GM10266 (cell line): ENCODE results near the gene FAM107B.

Experiments
- DNase-seq: peaks from one replicate; pipeline ENCODE4 v3.0.0; 2012; ENCODE audit errors: extremely low spot score
- CTCF ChIP-seq: IDR thresholded peaks from 2 replicates; pipeline ENCODE4 v1.5.1; 2012; ENCODE audit warnings: mild to moderate bottlenecking, low read depth; ENCODE audit not compliant: control insufficient read depth, insufficient read depth; ENCODE audit errors: missing control alignments

Gene FAM107B

GRCh38 chr10:14560791-14561765, 213.6 kb downstream of the FAM107B start:
- no peak for TF ChIP-seq CTCF

GRCh38 chr10:14560274-14560673, 214.4 kb downstream of the FAM107B start:
- TF ChIP-seq CTCF: peak; percentile 21
- no peak for DNase-seq

More at GRCh38 chr10:14560791-14561765, 213.6 kb downstream of the FAM107B start:
- DNase-seq: no peak

DNA sequence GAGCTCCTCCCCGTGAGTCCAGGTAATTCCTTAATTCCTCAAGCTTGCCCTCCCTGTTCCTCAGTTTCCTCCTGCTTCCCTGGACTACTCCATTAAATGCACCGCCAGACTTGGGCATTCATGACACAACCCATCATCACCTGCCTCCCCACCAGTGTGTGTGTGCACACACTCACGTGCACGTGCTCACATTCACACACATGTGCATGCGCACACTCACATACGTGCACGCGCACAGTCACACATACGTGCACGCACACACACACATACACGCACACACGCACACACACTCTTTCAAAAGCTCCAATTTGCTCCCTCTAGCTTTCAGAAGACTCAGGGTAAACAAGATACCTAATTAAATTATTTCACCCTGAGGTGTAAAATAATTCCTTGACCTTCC, 216.7 kb downstream of the FAM107B start:
- TF ChIP-seq CTCF: no peak
- no peak for DNase-seq

GRCh38 chr10:14557567-14557966, 217.1 kb downstream of the FAM107B start:
- no peak for TF ChIP-seq CTCF
- DNase-seq: no peak

GRCh38 chr10:14556285-14556956, 218.3 kb downstream of the FAM107B start:
- peak; percentile 34 for DNase-seq
- TF ChIP-seq CTCF: peak; percentile 65

- no peak for TF ChIP-seq CTCF
- no peak for DNase-seq
Measured at GRCh38 chr10:14555807-14556206, 218.9 kb downstream of the FAM107B start.
